ENCODE data around the gene ZNF205.
A peak's percentile ranks its signal among the peaks of the same experiment; 100 is the strongest.

The ZNF205 gene

DNA sequence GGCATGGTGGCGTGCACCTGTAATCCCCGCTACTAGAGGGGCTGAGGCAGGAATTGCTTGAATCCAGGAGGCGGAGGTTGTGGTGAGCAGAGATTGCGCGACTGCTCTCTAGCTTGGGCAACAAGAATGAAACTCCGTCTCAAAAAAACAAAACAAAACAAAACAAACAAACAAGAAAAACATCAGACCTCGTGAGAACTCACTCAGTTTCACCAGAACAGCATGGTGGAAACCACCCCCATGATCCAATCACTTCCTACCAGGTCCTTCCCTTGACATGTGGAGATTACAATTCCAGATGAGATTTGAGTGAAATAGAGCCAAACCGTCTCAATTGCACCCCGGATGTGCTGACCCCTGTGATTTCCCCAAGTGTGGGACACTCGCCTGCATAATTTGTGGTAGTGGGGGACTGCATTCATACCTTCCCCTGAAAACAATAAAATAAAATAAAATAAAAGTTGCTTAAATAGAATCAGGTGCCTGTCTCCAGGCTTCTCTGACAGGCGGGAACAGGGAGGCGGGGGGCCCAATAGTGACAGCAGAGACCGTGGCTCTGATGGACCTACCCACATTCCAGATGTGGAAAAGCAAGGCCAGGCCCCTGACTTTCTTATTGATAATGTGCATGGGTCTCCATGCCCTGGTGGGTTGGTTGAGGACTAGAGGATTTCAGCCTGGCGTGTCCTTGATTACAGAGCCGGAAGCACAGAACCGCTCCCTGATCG is 26.4 kb upstream of the ZNF205 start:
- DNase-seq: no peak

DNA sequence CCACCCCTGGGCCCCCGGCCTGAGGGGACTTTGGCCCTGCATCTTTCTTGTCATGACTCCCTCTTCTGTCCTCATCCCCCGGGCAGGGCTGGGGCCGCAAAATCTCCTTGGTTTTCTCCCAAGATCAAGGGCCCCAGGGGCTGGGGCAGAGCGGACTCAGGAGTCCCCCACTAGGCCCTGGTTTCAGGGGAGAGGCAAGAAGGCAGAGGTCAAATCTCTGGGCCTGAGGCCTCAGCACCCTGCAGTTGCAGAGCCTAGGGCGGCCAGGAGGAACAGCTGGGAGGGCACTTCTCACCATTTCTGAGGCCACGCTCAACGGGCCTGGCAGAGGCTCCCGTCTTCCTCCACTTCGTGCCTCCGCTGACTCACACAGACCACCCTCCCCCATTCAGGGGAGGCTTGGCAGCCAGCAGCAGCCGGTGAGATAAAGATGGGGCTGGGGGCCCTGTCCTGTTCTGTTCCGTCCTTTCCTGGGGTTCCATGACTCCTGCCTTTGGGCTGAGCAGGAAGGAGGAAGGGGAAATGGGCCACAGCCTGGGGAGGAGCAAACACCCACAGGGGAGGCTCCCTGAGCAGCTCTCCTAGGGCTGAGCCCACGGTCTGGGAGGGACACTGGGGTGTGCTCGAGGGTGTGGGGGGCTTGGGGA is 25.7 kb upstream of the ZNF205 start:
- no peak for DNase-seq

- no peak for DNase-seq
Measured at GRCh38 chr16:3087243-3088235, 24.8 kb upstream of the ZNF205 start.

- no peak for DNase-seq
Measured at GRCh38 chr16:3088450-3088849, 23.9 kb upstream of the ZNF205 start.

GRCh38 chr16:3088925-3089716 is 23.3 kb upstream of the ZNF205 start:
- DNase-seq: no peak

DNA sequence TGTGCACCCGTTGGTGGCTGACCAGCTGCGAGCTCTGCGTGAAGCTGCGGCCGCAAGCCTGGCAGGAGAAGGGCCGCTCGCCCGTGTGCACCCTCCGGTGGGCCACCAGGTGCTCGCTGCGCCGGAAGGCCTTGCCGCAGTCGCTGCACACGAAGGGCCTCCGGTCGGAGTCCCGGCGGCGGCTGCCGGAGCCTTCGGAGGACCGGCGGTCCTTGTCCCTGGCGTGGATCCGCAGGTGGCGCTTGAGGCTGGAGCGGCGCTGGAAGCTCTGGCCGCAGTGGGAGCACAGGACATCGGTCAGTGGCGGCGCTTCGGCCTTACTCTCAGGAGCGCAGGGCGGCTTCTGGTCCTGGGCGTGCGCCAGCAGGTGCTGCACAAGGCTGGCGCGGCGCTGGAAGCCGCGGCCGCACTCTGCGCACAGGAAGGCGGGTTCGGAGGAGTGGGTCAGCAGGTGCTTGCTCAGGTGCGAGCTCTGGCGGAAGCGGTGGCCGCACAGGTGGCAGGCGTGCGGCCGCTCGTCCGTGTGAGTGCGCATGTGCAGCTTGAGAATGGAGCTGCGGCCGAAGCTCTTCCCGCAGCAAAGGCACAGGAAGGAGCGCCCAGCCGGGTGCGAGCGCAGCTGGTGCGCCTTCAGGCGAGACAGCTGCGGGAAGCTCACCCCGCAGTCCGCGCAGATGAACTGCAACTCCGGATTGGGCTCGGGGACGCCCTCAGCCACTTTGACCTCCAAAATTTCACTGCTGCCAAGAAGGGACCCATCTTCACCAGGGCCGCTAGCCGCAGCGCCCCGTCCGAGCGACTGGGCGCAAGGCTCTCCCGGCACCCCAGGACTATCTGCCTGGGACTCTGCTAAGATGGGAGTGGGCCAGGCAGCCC is 22.4 kb upstream of the ZNF205 start:
- DNase-seq: no peak

DNA sequence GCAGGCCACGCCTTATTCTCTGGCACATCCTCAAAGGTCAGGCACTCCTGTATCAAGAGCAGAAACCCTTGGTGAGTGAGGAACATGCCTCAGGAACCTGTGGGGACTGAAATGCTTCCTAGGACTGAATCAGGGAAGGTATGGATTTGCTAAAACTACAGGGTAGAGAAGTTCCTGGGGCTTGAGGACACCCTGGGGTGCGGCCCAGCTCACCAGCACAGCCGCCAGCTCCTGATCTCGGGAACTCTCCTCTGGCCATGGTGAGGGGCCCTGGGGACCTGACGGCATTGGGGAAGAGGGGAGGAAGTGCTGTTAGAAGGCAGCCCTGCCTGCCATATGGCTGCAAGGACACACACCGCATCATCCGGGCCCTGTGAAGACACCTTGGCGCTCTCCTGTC is 20.8 kb upstream of the ZNF205 start:
- DNase-seq: no peak

DNA sequence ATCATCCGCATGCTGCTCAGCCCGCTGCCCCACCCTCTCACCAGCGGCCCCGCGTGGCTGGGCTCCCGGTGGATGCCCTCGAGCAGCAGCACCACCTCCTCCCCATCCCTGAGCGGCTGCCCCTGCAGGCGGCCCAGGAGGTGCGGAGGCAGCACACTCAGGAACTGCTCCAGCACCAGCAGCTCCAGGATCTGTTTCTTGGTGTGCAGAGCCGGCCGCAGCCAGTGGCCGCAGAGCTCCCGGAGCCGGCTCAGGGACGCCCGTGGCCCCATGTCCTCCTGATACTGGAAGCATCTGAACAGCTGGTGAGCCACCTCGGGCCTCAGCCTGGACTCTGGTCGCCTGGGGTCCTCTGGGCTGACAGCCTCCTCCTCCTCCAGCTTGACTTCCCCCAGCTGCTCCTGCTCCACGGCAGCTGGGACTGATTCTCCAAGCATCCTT is 19.9 kb upstream of the ZNF205 start:
- DNase-seq: no peak

- DNase-seq: peak; percentile 73
Measured at GRCh38 chr16:3094289-3095027, 17.9 kb upstream of the ZNF205 start.

DNA sequence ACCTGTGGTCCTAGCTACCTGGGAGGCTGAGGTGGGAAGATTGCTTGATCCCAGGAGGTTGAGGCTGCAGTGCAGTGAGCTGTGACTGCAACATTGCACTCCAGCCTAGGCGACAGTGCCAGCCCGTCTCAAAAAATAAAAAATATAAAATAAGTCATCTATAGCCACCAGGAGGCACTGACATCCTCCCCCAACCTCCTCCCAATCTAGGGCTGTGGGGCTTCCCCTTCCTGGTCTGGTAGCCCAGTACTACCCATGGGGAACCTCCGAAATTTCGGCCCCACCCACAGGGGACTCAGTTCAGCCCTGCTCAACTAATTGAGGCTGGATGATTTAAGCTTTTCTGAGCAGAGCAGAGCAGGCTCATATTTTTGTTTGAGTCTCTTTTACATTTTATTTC is 16.5 kb upstream of the ZNF205 start:
- peak; percentile 73 for DNase-seq

- DNase-seq: no peak
Measured at GRCh38 chr16:3096362-3096761, 16.0 kb upstream of the ZNF205 start.

DNA sequence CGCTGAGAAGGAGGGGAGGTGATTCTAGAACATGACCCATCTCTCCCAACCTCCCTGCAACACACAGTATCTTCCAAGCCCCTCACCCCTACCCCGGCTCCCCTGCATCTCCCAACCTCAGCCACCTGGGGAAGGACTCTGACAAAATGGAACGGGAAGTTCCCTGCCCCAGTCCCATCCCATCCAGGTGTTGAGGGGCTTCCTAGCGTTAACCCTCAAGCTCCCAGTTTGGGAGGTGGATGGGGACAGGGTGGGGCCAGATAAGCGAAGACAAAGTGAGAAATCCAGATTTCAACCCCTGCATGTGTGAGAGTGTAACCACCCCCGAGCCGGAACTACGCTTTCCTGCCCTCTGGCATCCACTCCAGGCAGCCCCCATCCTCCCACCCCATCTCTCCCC is 15.1 kb upstream of the ZNF205 start:
- no peak for DNase-seq

DNA sequence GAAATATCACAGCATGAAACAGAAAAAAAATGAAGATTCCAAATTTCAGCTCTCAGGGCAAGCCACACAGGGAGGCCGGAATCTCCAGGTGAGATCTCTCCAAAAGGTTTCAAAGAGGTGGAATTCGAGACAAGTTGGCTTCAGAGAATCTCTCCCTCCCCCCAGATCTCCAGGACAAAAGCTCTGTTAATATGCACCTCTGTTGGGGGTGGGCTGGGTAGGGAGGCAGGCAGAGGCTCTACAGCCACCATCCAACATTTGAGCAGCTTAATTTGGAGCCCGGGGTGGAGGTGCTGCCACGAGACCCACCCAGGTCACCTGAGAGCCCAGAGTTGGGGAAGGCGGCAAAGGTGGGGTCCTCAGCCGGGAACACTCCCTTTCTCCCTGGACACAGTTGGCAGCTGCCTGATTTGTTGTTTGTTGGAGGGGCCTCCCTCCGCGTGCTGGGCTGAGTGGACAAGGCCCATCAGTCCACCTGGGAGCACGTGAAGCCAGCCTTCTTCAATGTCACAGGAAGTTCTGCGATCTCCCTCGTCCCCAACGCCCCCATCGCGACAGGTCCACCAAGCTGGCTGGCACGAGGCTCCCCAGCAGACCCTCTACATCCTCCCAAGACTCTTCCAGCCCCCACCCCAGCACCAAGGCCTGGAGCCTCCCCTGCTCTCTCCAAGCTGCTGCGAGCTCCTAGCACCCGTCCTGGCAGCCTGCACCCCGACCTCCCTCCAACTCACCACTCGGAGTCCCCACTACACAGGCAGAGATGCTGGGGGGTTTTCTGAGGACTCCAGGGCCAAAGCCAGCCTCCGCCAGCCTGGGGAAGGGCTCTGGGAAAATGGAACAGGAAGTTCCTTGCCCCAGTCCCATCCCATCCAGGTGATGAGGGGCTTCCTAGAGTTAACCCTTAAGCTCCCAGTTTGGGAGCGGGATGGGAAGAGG is 13.7 kb upstream of the ZNF205 start, which contains the start of gene ZSCAN10:
Gene ZSCAN10, minus strand, starts transcription at position 836 of the 936 bp plus-strand sequence. CDS start 6,357 bp downstream, outside the sequence.
- DNase-seq: no peak

GRCh38 chr16:3099395-3099731 is 13.0 kb upstream of the ZNF205 start:
- no peak for DNase-seq

DNA sequence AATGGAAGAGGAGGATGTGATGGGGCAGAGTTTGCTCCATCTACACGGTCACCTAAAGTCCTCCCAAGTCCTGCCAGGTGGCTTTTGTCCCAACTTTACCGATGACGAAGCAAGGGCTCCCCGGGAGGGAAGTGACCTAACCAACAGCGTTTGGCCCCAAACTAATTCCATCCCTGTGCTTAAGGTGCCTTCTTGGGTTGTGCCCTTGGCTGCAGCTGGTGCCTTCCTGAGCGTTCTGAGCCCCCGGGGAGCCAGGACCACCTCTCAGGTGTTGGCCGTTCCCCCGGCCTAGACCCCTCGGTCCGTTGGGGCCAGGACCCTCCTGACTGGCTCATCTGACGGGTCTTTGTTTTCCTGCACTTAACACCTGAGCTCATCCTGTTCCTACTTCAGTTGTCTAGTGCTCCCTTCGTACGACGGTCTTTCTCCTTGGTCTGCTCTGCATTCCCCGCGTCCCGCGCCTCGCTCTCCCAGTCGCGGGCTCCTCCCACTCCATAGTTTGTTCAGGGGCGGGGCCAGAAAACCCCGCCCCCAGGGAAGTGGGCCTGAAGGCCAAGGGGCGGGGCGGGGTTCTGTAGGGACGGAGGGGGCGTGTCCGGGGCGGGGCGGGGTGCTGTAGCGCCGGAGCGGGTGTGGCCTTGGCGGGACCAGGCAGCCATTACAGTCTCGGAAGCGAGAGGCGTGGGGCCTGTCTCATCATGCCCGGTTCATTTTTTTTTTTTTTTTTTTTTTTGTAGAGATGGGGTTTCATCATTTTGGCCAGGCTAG is 12.5 kb upstream of the ZNF205 start:
- DNase-seq: peak; percentile 96

DNA sequence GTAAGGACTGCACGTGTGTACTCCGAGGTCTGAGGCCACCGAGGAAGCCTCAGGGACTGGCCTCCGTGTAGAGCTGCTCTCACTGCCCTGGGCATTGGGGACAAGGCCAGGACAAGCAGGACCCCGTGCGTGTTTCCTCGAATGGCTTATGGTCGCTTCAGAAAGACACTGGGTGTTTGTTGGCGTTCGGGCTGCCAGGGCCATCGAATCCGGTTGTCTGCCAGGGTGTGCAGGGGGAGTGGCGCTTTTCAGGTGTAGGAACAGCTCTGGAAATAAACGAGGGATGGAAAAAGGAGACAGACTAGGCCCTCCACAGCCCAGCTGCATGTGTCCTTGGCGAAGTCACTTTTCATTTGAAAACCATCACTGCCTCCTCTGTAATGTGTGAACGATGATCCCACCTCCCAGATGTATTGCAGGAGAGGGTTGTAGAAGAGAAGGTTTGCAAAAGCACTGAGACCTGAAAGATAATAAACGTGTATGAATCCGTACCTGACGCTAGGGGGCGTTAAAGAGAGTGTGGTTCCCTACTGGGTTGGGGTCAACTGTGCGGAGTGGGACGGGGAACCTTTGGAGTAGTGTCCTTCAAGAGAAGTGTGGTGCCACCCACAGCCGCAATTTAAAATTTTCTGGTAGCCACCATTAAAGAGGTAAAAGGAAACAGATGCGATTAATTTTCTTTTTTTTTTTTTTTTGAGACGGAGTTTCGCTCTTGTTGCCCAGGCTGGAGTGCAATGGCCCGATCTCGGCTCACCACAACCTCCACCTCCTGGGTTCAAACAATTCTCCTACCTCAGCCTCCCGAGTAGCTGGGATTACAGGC is 11.2 kb upstream of the ZNF205 start:
- DNase-seq: peak; percentile 65

- DNase-seq: no peak
Measured at GRCh38 chr16:3101841-3102470, 10.4 kb upstream of the ZNF205 start.
